ENCODE results near the gene CNTROB.

The CNTROB gene, protein sequence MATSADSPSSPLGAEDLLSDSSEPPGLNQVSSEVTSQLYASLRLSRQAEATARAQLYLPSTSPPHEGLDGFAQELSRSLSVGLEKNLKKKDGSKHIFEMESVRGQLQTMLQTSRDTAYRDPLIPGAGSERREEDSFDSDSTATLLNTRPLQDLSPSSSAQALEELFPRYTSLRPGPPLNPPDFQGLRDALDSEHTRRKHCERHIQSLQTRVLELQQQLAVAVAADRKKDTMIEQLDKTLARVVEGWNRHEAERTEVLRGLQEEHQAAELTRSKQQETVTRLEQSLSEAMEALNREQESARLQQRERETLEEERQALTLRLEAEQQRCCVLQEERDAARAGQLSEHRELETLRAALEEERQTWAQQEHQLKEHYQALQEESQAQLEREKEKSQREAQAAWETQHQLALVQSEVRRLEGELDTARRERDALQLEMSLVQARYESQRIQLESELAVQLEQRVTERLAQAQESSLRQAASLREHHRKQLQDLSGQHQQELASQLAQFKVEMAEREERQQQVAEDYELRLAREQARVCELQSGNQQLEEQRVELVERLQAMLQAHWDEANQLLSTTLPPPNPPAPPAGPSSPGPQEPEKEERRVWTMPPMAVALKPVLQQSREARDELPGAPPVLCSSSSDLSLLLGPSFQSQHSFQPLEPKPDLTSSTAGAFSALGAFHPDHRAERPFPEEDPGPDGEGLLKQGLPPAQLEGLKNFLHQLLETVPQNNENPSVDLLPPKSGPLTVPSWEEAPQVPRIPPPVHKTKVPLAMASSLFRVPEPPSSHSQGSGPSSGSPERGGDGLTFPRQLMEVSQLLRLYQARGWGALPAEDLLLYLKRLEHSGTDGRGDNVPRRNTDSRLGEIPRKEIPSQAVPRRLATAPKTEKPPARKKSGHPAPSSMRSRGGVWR

DNA sequence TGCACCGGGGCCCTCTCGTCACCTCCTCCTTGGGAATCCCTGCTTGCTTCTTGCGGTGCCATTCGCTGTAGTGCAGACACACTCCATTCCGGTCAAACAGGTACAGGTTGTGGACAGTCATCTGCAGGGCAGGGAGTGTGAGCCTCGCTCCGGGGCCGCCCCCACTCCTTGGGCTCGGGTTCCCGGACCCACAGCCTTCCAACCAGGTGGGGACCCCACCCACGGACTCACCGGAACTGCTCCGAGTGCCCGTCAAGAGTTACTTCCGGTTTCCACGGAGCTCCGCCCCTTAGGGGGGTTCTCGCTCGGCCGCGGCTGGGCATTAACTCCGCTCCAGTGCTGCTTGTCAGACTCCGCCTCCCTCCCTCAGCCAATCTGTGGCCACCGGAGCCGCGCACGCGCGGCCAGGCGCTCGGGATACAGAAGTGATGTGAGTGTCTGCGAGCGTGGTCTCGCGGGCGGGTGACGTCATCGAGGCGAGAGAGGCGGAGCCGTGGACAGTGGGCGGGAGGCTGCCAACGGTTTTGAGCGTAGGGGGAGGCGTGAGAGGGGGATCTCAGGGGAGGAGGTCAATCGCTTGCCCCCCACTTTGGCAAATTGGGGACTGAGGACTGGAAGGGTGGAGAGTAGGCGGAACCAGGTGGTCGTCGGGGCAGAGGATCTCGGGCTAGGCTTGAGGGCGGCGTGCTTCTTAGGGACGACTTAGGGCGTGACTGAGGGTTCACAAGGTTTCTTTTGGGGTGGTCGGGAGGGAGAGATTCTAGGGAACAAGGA, at the start of gene CNTROB, which contains the start of gene TRAPPC1:
CNTROB (plus strand) TSS at position 498 of the 774 bp plus-strand sequence. CDS start 874 bp downstream, outside the sequence.
TRAPPC1 (minus strand) TSS at position 238 of the 774 bp plus-strand sequence; CDS start at position 121, 117 bp downstream.
- Histone ChIP-seq H3K27ac (ENCODE audit: low read depth, low read length) (peak within 1 kb of the TSS; percentile 64), H3K36me3 (ENCODE audit: insufficient read depth, low read length) (peaks cover 18% of the 10 kb centered on the region), H3K4me3 (ENCODE audit: low read depth in 1 of 2, low read length in 2 of 2) (peak within 1 kb of the TSS; percentile 78 to 89), H3K27me3 (ENCODE audit: control insufficient read depth in 1 of 2, insufficient read depth in 2 of 2, low read length in 2 of 2) (peaks cover 0 to 5% of the 10 kb centered on the region in 2 donors), H3K4me1 (ENCODE audit: insufficient read depth, low read length) (peaks cover 30% of the 10 kb centered on the region), H3K9me3 (ENCODE audit: low read length) (no peaks in the 10 kb centered on the region), H3K9ac (ENCODE audit: low read length) (peak within 1 kb of the TSS; percentile 89)

DNA sequence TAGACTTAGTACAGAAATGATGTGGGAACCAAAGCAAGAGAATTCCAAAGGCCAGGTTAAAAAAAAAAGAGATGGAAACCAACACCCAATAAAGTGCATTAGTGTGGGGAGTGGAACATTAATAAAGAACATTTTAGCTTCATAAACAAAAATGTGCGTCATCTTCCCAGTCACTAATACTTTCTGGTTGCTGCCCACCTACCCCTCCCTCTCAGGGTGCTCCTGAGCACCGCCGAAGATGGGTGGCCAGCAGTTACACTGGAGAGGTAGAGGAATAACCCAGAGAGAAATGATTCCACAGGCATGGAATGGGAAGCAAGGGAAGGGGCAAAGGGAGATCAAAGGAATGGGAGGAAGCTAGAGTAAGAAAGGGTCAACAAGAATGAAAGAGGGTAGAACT, 49.4 kb upstream of the CNTROB start:
- Histone ChIP-seq H3K4me3 (ENCODE audit: low read depth in 1 of 2, low read length in 2 of 2) (no peak overlapping the region), H3K27me3 (ENCODE audit: control insufficient read depth in 1 of 2, insufficient read depth in 2 of 2, low read length in 2 of 2) (no peaks in the 10 kb centered on the region), H3K4me1 (ENCODE audit: insufficient read depth, low read length) (peaks cover 24% of the 10 kb centered on the region), H3K9ac (ENCODE audit: low read length) (no peak overlapping the region), H3K36me3 (ENCODE audit: insufficient read depth, low read length) (no peaks in the 10 kb centered on the region), H3K9me3 (ENCODE audit: low read length) (no peaks in the 10 kb centered on the region), H3K27ac (ENCODE audit: low read depth, low read length) (no peak overlapping the region)

DNA sequence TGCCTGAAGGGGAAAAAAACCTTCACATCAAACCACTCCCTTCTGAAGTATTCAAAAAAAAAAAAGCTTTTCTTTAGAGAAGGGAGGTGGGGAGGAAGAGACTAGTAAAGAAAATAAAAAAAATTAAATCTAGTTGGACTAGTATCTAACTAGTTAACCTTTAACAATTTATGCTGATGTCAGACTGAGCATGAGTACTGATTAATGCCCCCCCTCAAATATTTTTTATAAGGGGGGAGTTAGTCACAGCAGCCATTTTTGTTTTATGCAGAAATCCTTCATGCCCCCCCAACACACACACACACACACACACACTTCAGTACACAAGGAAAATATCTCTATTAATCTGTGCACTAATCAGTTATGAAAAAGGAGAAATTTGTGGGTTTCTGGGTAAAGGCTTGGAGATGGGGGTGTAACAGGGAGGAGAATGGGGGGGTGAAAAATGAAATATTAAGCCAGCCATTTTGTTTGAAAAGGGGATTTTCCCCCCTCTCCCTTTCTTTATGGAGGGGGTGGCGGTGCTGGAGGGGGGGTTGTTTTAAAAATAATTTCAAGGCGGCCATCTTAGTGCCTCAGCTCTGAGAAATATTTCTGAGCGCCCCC, 48.1 kb upstream of the CNTROB start:
- H3K36me3 ChIP-seq (ENCODE audit: insufficient read depth, low read length), result no peaks in the 10 kb centered on the region
- peaks cover 33% of the 10 kb centered on the region for H3K4me1 ChIP-seq (ENCODE audit: insufficient read depth, low read length)
- no peak overlapping the region for H3K4me3 ChIP-seq (ENCODE audit: low read depth in 1 of 2, low read length in 2 of 2)
- H3K9ac ChIP-seq (ENCODE audit: low read length), result no peak overlapping the region
- peak overlapping the region; percentile 16 for H3K27ac ChIP-seq (ENCODE audit: low read depth, low read length)
- no peaks in the 10 kb centered on the region for H3K27me3 ChIP-seq (ENCODE audit: control insufficient read depth in 1 of 2, insufficient read depth in 2 of 2, low read length in 2 of 2)
- H3K9me3 ChIP-seq (ENCODE audit: low read length), result no peaks in the 10 kb centered on the region

DNA sequence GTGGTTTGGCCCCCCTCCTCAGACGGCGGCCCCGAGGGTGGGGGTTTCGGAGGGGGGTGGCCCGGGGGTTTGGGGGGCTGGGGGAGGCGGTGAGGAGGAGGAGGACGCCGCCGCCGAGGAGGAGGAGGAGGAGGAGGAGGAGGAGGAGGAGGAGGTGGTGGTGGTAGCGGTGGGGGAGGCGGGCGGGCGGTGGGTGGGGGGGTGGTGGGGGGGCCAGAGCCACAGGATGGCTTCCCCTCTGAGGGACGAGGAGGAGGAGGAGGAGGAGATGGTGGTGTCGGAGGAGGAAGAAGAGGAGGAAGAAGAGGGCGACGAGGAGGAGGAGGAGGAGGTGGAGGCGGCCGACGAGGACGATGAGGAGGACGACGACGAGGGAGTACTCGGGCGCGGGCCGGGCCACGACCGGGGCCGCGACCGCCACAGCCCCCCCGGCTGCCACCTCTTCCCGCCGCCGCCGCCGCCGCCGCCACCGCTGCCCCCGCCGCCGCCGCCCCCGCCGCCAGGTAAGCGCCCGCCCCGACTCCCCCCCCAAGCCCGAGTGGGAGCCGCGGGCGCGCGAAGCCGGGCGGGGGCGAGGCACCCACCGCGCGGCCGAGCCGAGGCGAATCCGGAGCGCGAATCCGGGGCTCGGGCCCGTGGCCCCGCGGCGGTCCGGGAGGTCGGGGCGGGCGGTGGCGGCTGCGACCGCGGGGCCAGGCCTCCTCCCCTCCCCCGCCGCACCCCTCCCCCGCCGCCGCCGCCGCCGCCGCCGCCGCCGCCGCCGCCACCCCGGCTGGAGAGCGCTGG, 47.2 kb upstream of the CNTROB start:
- no peak overlapping the region for H3K9ac ChIP-seq (ENCODE audit: low read length)
- H3K9me3 ChIP-seq (ENCODE audit: low read length), result no peaks in the 10 kb centered on the region
- H3K27me3 ChIP-seq (ENCODE audit: control insufficient read depth in 1 of 2, insufficient read depth in 2 of 2, low read length in 2 of 2), result no peaks in the 10 kb centered on the region
- peak overlapping the region in 1 of 2 donors; percentile 65 for H3K4me3 ChIP-seq (ENCODE audit: low read depth in 1 of 2, low read length in 2 of 2)
- peak overlapping the region; percentile 88 for H3K27ac ChIP-seq (ENCODE audit: low read depth, low read length)
- H3K36me3 ChIP-seq (ENCODE audit: insufficient read depth, low read length), result no peaks in the 10 kb centered on the region
- H3K4me1 ChIP-seq (ENCODE audit: insufficient read depth, low read length), result peaks cover 42% of the 10 kb centered on the region

DNA sequence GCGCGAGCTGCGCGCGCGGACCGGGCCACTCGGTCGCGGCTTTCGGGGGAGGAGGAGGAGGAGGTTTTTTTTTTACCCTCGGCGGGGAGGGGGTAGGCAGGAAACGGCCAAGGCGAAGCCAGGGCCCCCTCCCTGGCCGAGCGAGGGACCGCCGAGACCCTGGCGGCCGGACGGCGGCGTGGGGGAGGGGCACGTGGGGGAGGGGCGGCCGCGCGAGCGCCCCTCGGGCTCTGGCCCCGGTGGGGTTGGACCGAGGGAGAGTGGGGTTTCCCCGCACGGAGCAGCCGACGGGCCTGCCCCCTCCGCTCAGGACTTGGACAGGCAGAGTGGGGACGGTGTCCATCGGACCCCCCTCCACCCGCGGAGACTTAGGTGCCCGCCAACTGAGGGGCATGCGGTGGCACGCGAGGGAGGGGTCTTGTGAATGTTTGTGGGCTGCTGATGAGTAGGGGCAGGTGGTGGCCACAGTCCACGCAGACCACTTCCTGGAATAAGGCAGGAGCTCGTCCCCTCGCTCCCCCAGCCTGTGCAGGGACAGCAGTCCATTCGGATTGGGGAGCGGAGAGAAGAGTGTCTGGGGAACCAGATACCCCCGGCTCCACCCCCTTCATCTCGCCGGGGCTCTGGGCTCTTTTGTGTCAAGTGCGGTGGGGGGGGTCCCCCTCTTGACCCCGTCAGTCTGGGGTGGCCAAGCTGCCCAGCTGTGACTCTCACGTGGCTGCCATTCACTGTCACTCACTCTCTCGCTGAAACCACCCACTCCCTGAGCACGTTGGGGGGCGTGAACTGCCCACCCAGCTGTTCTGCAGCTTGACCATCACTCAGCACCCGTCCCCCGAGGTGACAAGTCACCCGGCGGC, 46.4 kb upstream of the CNTROB start:
- Histone ChIP-seq H3K27me3 (ENCODE audit: control insufficient read depth in 1 of 2, insufficient read depth in 2 of 2, low read length in 2 of 2) (no peaks in the 10 kb centered on the region), H3K4me3 (ENCODE audit: low read depth in 1 of 2, low read length in 2 of 2) (peak overlapping the region; percentile 65 to 71), H3K9ac (ENCODE audit: low read length) (peak overlapping the region; percentile 52), H3K9me3 (ENCODE audit: low read length) (no peaks in the 10 kb centered on the region), H3K27ac (ENCODE audit: low read depth, low read length) (peak overlapping the region; percentile 88), H3K4me1 (ENCODE audit: insufficient read depth, low read length) (peaks cover 49% of the 10 kb centered on the region), H3K36me3 (ENCODE audit: insufficient read depth, low read length) (peaks cover 4% of the 10 kb centered on the region)

DNA sequence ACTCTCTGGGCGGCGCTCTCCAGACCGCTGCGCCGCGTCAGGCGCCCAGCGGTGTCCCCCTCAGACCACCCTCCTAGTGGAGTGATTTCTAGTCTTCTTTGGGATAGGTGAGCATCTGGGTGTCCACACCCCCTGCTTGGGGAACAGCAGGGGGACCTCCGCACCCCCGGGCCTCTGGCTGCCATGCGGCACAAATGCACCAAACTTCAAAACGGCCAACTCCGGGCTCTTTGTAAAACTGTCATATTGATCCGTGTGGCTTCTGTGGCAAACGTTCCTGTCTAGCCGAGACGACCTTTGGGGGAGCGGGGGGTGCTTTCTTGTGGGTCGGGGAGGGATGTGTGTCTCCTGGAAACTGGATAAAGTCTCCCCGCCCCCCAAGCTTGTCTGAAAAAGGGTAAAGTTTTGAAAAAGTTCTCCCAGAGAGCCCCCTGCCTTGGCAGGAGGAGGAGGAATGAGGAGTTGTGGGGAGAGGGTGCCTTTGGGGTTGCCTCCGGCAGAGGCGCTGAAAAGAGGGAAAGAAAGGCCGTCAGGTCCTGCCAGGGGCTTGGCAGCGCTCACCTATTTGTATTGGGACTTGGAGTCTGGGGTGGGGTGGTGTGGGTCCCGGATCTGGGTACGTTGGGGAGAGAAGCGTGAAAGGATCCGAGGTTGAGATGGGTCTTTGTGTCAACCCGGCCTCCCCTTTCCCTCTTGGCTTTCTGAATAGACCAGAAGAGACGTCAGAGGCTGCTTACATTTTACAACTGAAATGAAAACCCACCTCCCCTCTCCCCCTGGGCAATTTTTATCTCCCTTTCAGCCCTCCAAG, 45.6 kb upstream of the CNTROB start:
- H3K27ac ChIP-seq (ENCODE audit: low read depth, low read length), result peak overlapping the region; percentile 88
- peaks cover 49% of the 10 kb centered on the region for H3K4me1 ChIP-seq (ENCODE audit: insufficient read depth, low read length)
- H3K36me3 ChIP-seq (ENCODE audit: insufficient read depth, low read length), result peaks cover 12% of the 10 kb centered on the region
- H3K4me3 ChIP-seq (ENCODE audit: low read depth in 1 of 2, low read length in 2 of 2), result peak overlapping the region; percentile 65 to 71
- H3K9ac ChIP-seq (ENCODE audit: low read length), result peak overlapping the region; percentile 52
- H3K27me3 ChIP-seq (ENCODE audit: control insufficient read depth in 1 of 2, insufficient read depth in 2 of 2, low read length in 2 of 2), result no peaks in the 10 kb centered on the region
- no peaks in the 10 kb centered on the region for H3K9me3 ChIP-seq (ENCODE audit: low read length)

DNA sequence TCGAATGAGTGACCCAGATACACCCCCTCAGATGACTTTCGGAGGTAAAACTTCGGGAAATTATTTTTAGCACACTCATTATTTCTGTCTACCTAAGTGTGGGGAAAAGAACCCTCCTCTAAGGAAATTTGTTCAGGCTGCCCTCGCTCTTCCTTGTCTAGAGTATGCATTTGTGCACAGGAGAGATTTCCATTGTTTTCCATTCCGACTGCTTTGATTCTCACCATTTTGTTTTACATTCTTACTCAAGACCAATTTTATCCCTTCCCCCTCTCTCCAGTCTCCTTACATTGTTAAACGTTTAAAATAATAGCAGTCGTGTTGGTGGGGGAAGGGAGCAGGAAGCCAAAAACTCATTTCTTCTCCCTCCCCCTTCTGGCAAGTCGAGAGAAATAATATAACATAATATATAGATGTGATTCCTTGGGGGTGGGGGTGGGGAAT, 44.9 kb upstream of the CNTROB start:
- Histone ChIP-seq H3K27me3 (ENCODE audit: control insufficient read depth in 1 of 2, insufficient read depth in 2 of 2, low read length in 2 of 2) (no peaks in the 10 kb centered on the region), H3K4me3 (ENCODE audit: low read depth in 1 of 2, low read length in 2 of 2) (peak overlapping the region; percentile 6 to 71), H3K36me3 (ENCODE audit: insufficient read depth, low read length) (peaks cover 18% of the 10 kb centered on the region), H3K4me1 (ENCODE audit: insufficient read depth, low read length) (peaks cover 49% of the 10 kb centered on the region), H3K9me3 (ENCODE audit: low read length) (no peaks in the 10 kb centered on the region), H3K27ac (ENCODE audit: low read depth, low read length) (peak overlapping the region; percentile 88), H3K9ac (ENCODE audit: low read length) (peak overlapping the region; percentile 52)

DNA sequence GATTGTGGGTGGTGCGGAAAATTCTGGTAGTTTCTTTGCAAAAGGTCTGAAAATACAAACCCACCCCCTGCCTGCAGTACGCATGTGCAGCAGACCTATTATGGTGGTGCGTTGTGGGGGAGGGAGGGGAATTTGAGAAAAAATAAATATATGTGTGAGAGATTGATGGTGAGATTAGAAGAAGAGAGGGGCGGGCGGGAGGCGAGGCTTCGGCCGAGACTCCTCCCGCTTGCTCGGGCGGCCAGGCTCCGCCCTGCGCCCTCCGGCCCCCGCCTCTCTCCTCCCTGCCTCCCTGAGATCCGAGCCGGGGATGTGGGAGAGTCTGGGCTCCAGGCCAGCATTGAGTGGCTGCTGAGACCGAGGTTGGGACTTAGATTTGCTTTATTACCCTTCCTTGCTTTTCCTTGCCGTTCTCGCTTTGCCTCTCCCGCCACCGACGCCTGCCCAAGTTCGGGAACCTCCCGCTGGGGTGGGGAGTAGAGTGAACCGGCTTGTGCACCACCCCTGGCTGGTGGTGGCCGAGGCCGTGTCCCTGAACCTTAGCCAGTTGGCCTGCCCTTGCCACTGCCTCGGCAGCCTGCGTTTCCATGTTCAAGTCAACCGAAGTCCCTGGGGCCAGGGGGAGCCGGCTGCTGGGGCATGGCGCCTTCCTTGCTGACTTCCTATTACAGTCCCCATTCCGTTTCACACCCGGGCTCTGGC, 44.4 kb upstream of the CNTROB start:
- peaks cover 19% of the 10 kb centered on the region for H3K36me3 ChIP-seq (ENCODE audit: insufficient read depth, low read length)
- no peaks in the 10 kb centered on the region for H3K9me3 ChIP-seq (ENCODE audit: low read length)
- peak overlapping the region; percentile 88 for H3K27ac ChIP-seq (ENCODE audit: low read depth, low read length)
- H3K4me3 ChIP-seq (ENCODE audit: low read depth in 1 of 2, low read length in 2 of 2), result peak overlapping the region; percentile 24 to 71
- peaks cover 45% of the 10 kb centered on the region for H3K4me1 ChIP-seq (ENCODE audit: insufficient read depth, low read length)
- peak overlapping the region; percentile 52 for H3K9ac ChIP-seq (ENCODE audit: low read length)
- no peaks in the 10 kb centered on the region for H3K27me3 ChIP-seq (ENCODE audit: control insufficient read depth in 1 of 2, insufficient read depth in 2 of 2, low read length in 2 of 2)

All from muscle layer of colon (tissue), 2 donors.